Activated T-helper 17 cell treated with anti-CD3 and anti-CD28 coated beads, Interleukin-2, amount 50 U/mL, for 72 hours (primary cell): ENCODE results near the gene AMIGO1. TPM values are rescaled to one million over a fixed set of nuclear protein-coding genes. Genes with fewer than 3 reads are reported as not detected.

Experiments
- ATAC-seq: fragments of 150-1000 bp; cut with Tn5 transposase; replicated peaks from 2 replicates; pipeline ENCODE4 v1.10.0; 2021; ENCODE audit warnings: mild to moderate bottlenecking, moderate library complexity
- H3K27ac Mint-ChIP-seq: one replicate; pipeline ENCODE4 v1.8.0; 2022; ENCODE audit warnings: mixed read lengths
- H3K27me3 Mint-ChIP-seq: one replicate; pipeline ENCODE4 v1.8.0; 2022; ENCODE audit warnings: mixed read lengths
- H3K36me3 Mint-ChIP-seq: one replicate; pipeline ENCODE4 v1.8.0; 2022; ENCODE audit warnings: low read depth, mild to moderate bottlenecking, mixed read lengths
- H3K4me1 Mint-ChIP-seq: one replicate; pipeline ENCODE4 v1.8.0; 2022; ENCODE audit warnings: mixed read lengths
- H3K4me3 Mint-ChIP-seq: one replicate; pipeline ENCODE4 v1.8.0; 2022; ENCODE audit warnings: mild to moderate bottlenecking, mixed read lengths
- H3K9me3 Mint-ChIP-seq: one replicate; pipeline ENCODE4 v1.8.0; 2022; ENCODE audit warnings: mixed read lengths
- total RNA-seq, 2 donors: library from RNA; stranded (reverse); gene quantifications; one replicate each; pipeline ENCODE4 v1.2.3, GENCODE V29; 2022

Gene AMIGO1
- total RNA-seq, 2 donors from 2014 or later = 1.1 to 1.2 TPM

- ATAC-seq = no peak
- Mint-ChIP-seq H3K4me3 (no peak overlapping the region), H3K27ac (no peak overlapping the region), H3K9me3 (no peaks in the 10 kb centered on the region), H3K36me3 (no peaks in the 10 kb centered on the region), H3K27me3 (peaks cover 3% of the 10 kb centered on the region), H3K4me1 (peaks cover 11% of the 10 kb centered on the region)
Observed at GRCh38 chr1:109527098-109527811, 17.7 kb upstream of the AMIGO1 start.

- Mint-ChIP-seq H3K27me3 (peaks cover 4% of the 10 kb centered on the region), H3K36me3 (no peaks in the 10 kb centered on the region), H3K27ac (no peak overlapping the region), H3K4me1 (no peaks in the 10 kb centered on the region), H3K4me3 (no peak overlapping the region), H3K9me3 (no peaks in the 10 kb centered on the region)
- no peak for ATAC-seq
Observed at GRCh38 chr1:109523706-109524105, 14.2 kb upstream of the AMIGO1 start.

GRCh38 chr1:109522026-109522425, 12.5 kb upstream of the AMIGO1 start:
- no peaks in the 10 kb centered on the region for H3K4me1 Mint-ChIP-seq

GRCh38 chr1:109521002-109521951, 11.8 kb upstream of the AMIGO1 start:
- H3K4me1 Mint-ChIP-seq = no peaks in the 10 kb centered on the region
- H3K4me3 Mint-ChIP-seq = no peak overlapping the region
- peaks cover 4% of the 10 kb centered on the region for H3K27me3 Mint-ChIP-seq
- no peaks in the 10 kb centered on the region for H3K9me3 Mint-ChIP-seq
- no peak overlapping the region for H3K27ac Mint-ChIP-seq
- ATAC-seq = no peak
- H3K36me3 Mint-ChIP-seq = no peaks in the 10 kb centered on the region

More at GRCh38 chr1:109522026-109522425, 12.5 kb upstream of the AMIGO1 start:
- Mint-ChIP-seq H3K27me3 (peaks cover 4% of the 10 kb centered on the region), H3K9me3 (no peaks in the 10 kb centered on the region), H3K36me3 (no peaks in the 10 kb centered on the region), H3K27ac (no peak overlapping the region), H3K4me3 (no peak overlapping the region)
- ATAC-seq = no peak

- ATAC-seq = no peak
- Mint-ChIP-seq H3K36me3 (no peaks in the 10 kb centered on the region), H3K27me3 (peaks cover 3% of the 10 kb centered on the region), H3K9me3 (no peaks in the 10 kb centered on the region), H3K4me1 (no peaks in the 10 kb centered on the region), H3K27ac (no peak overlapping the region), H3K4me3 (no peak overlapping the region)
Observed at GRCh38 chr1:109517337-109517736, 7.8 kb upstream of the AMIGO1 start.

GRCh38 chr1:109516872-109517271, 7.3 kb upstream of the AMIGO1 start:
- no peaks in the 10 kb centered on the region for H3K9me3 Mint-ChIP-seq
- peak overlapping the region; percentile 20 for H3K27ac Mint-ChIP-seq
- ATAC-seq = no peak
- no peaks in the 10 kb centered on the region for H3K4me1 Mint-ChIP-seq
- H3K36me3 Mint-ChIP-seq = no peaks in the 10 kb centered on the region
- H3K27me3 Mint-ChIP-seq = no peaks in the 10 kb centered on the region
- H3K4me3 Mint-ChIP-seq = no peak overlapping the region

GRCh38 chr1:109514846-109515245, 5.3 kb upstream of the AMIGO1 start:
- Mint-ChIP-seq H3K4me1 (peaks cover 5% of the 10 kb centered on the region), H3K36me3 (no peaks in the 10 kb centered on the region), H3K27ac (no peak overlapping the region), H3K27me3 (no peaks in the 10 kb centered on the region), H3K9me3 (no peaks in the 10 kb centered on the region), H3K4me3 (no peak overlapping the region)
- no peak for ATAC-seq

GRCh38 chr1:109513110-109513710, 3.7 kb upstream of the AMIGO1 start:
- no peaks in the 10 kb centered on the region for H3K27me3 Mint-ChIP-seq
- no peaks in the 10 kb centered on the region for H3K36me3 Mint-ChIP-seq
- H3K4me3 Mint-ChIP-seq = no peak overlapping the region
- no peak overlapping the region for H3K27ac Mint-ChIP-seq
- no peak for ATAC-seq
- H3K4me1 Mint-ChIP-seq = peaks cover 14% of the 10 kb centered on the region
- H3K9me3 Mint-ChIP-seq = no peaks in the 10 kb centered on the region

- Mint-ChIP-seq H3K27ac (peak overlapping the region; percentile 83), H3K27me3 (no peaks in the 10 kb centered on the region), H3K4me3 (peak overlapping the region; percentile 85), H3K9me3 (no peaks in the 10 kb centered on the region), H3K36me3 (no peaks in the 10 kb centered on the region), H3K4me1 (peaks cover 35% of the 10 kb centered on the region)
- no peak for ATAC-seq
Observed at GRCh38 chr1:109508873-109509175, 703 bp downstream of the AMIGO1 start.

- H3K4me1 Mint-ChIP-seq = peaks cover 35% of the 10 kb centered on the region
- ATAC-seq = no peak
- H3K27me3 Mint-ChIP-seq = no peaks in the 10 kb centered on the region
- H3K27ac Mint-ChIP-seq = peak overlapping the region; percentile 83
- no peaks in the 10 kb centered on the region for H3K9me3 Mint-ChIP-seq
- H3K36me3 Mint-ChIP-seq = no peaks in the 10 kb centered on the region
- peak overlapping the region; percentile 85 for H3K4me3 Mint-ChIP-seq
Observed at GRCh38 chr1:109508001-109508872, 1.3 kb downstream of the AMIGO1 start.

GRCh38 chr1:109504974-109505373, 4.6 kb downstream of the AMIGO1 start:
- ATAC-seq = peak; percentile 76
- peak overlapping the region; percentile 62 for H3K4me3 Mint-ChIP-seq
- H3K27me3 Mint-ChIP-seq = no peaks in the 10 kb centered on the region
- peaks cover 60% of the 10 kb centered on the region for H3K4me1 Mint-ChIP-seq
- no peaks in the 10 kb centered on the region for H3K9me3 Mint-ChIP-seq
- H3K36me3 Mint-ChIP-seq = peaks cover 10% of the 10 kb centered on the region
- peak overlapping the region; percentile 82 for H3K27ac Mint-ChIP-seq

- peaks cover 17% of the 10 kb centered on the region for H3K36me3 Mint-ChIP-seq
- no peaks in the 10 kb centered on the region for H3K27me3 Mint-ChIP-seq
- no peaks in the 10 kb centered on the region for H3K9me3 Mint-ChIP-seq
- peaks cover 64% of the 10 kb centered on the region for H3K4me1 Mint-ChIP-seq
- H3K27ac Mint-ChIP-seq = peak overlapping the region; percentile 82
- H3K4me3 Mint-ChIP-seq = peak overlapping the region; percentile 62
- ATAC-seq = no peak
Observed at GRCh38 chr1:109503935-109504334, 5.6 kb downstream of the AMIGO1 start.

GRCh38 chr1:109502364-109502851, 7.1 kb downstream of the AMIGO1 start:
- peak; percentile 65 for ATAC-seq
- H3K4me1 Mint-ChIP-seq = peaks cover 53% of the 10 kb centered on the region
- H3K4me3 Mint-ChIP-seq = peak overlapping the region; percentile 57
- peaks cover 23% of the 10 kb centered on the region for H3K36me3 Mint-ChIP-seq
- no peaks in the 10 kb centered on the region for H3K9me3 Mint-ChIP-seq
- no peaks in the 10 kb centered on the region for H3K27me3 Mint-ChIP-seq
- peak overlapping the region; percentile 87 for H3K27ac Mint-ChIP-seq
